ENCODE measurements around the gene CARS2. TPM values are rescaled to one million over a fixed set of nuclear protein-coding genes. Genes with fewer than 3 reads are reported as not detected.

CARS2 gene
- total RNA-seq, 2 experiments from 2014 or later, result 58.9 to 69.5 TPM

DNA sequence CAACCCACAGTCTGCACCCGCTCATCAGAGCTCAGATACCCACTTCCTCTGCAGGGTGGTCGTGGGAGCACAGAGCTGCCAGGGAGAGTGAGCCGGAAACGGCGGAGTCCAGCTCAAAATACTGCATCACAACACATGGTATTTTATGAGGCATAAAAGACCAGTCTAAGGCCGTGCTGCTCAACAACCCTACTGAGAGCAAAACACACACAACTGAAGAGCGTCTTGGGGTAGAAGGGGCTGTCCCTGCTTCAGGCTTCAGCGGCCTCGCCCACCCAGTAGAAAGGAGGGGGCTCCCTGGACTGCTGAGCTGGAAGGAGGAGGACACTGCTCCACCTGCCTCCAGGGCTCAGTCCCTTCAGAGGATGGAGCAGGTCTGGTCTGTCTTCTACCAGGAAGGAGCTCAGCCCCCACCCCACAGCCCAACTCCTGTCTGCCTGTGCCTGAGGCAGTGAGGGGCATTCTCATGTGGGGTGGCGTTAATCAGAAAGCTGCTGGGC, 53.6 kb downstream of the CARS2 start:
- Mint-ChIP-seq H3K27me3 (no peaks in the 10 kb centered on the region), H3K9me3 (no peaks in the 10 kb centered on the region), H3K27ac (no peak overlapping the region), H3K4me3 (no peak overlapping the region), H3K4me1 (peaks cover 6% of the 10 kb centered on the region), H3K36me3 (ENCODE audit: low read depth) (peaks cover 16% of the 10 kb centered on the region)
- no peak for DNase-seq
- ChIA-PET POLR2A (no interaction called here), CTCF (interaction anchor here (1.3 kb wide), 1 partner anchor 8 kb away, joined by 4 read pairs; no protein-coding TSS in a partner anchor)

DNA sequence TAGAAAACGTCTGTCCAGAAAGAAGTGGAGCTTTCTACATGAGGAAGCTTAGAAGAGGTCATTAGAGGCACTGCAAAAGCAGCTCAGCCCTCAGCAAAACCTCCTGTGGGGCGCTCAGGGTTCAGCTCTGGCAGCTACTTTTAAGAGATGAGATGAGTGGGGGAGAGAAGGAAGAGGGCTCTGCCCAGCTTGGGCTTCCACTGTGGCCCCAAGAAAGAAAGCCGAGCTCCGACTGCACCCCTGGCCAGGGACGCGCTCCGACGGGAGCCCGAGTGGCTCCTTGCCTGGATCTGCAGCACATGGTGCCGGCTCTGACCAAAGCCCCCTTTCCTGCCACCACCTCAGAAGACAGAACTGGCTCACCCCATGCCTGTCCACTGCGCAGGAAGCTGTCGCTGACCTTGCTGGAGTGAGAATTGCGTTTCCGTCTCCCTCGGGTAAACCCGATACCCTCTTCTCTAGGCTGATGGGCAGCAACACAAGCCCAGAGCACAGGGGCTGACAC, 54.1 kb downstream of the CARS2 start:
- no peak overlapping the region for H3K4me3 Mint-ChIP-seq
- H3K27me3 Mint-ChIP-seq, result no peaks in the 10 kb centered on the region
- peaks cover 14% of the 10 kb centered on the region for H3K36me3 Mint-ChIP-seq (ENCODE audit: low read depth)
- peaks cover 4% of the 10 kb centered on the region for H3K4me1 Mint-ChIP-seq
- H3K9me3 Mint-ChIP-seq, result no peaks in the 10 kb centered on the region
- ChIA-PET POLR2A (no interaction called here), CTCF (interaction anchor here (1.3 kb wide), 1 partner anchor 9 kb away, joined by 4 read pairs; no protein-coding TSS in a partner anchor)
- H3K27ac Mint-ChIP-seq, result no peak overlapping the region
- DNase-seq, result no peak

DNA sequence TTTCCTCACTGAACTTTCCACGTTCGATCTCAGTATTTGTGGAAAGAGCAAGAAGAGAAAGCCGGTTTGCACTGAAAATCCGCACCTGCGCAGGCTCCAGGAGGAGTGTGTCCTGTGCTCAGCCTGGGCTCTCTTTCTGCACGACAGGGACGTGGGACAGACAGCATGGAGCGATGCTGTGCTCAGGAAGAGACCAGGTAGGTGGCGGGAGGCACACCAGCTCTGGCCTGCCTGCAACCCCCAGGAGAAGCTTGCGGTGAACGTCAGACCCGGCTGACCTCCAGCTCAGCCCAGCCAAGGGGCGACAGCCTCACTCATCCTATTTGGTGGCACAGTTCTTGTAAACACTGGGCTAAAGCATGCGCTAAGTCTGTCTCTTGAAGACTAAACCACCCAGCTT, 54.6 kb downstream of the CARS2 start:
- ChIA-PET CTCF (interaction anchor here (1.3 kb wide), 1 partner anchor 10 kb away, joined by 4 read pairs; no protein-coding TSS in a partner anchor), POLR2A (no interaction called here)
- peaks cover 12% of the 10 kb centered on the region for H3K36me3 Mint-ChIP-seq (ENCODE audit: low read depth)
- H3K27me3 Mint-ChIP-seq, result no peaks in the 10 kb centered on the region
- no peak overlapping the region for H3K27ac Mint-ChIP-seq
- H3K4me1 Mint-ChIP-seq, result peaks cover 3% of the 10 kb centered on the region
- DNase-seq, result no peak
- H3K4me3 Mint-ChIP-seq, result no peak overlapping the region
- no peaks in the 10 kb centered on the region for H3K9me3 Mint-ChIP-seq

DNA sequence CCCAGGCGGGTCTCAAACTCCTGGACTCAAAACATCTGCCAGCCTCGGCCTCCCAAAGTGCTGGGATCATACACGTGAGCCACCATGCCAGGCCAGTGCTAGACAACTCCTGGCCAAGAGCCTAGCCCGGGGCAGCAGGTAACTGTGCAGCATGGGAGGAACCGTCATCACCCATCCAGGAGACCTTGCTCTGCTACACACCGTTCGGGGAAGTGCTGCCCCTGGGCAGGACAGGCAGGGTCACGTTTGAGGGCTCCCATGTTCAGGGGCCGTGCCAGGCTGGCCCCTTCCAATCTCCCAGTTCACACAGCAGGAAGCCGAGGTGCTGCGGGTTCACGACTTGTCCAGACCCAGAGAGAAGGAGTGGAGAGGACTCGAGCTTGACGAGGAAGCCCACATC, 55.5 kb downstream of the CARS2 start:
- CTCF ChIA-PET, result interaction anchor here (0.6 kb wide), 1 partner anchor 762 kb away, joined by 4 read pairs; no protein-coding TSS in a partner anchor
- peaks cover 7% of the 10 kb centered on the region for H3K36me3 Mint-ChIP-seq (ENCODE audit: low read depth)
- POLR2A ChIA-PET, result no interaction called here

DNA sequence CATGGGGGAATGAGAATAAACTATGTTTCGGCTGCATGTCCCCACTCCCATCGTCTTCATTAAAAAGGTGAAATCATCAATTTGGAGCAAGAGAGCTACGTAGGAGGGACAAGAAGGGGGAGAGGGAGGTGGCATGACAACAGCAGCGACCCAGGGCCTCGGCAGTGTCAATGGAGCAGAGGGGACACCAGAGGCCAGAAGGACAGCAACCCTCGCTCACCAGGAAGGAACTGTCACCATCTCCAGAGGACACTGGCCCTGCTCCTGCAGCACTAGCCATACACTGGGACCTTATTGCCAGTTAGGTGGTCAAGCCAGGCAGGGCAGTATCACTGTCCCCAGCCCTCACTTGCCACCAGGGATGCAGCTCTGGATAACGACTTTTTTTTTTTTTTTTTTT, 56.4 kb downstream of the CARS2 start:
- no peak for DNase-seq
- ChIA-PET POLR2A (no interaction called here), CTCF (interaction anchor here (0.6 kb wide), 1 partner anchor 763 kb away, joined by 4 read pairs; no protein-coding TSS in a partner anchor)
- Mint-ChIP-seq H3K4me3 (no peak overlapping the region), H3K27me3 (no peaks in the 10 kb centered on the region), H3K9me3 (no peaks in the 10 kb centered on the region), H3K4me1 (peaks cover 2% of the 10 kb centered on the region), H3K36me3 (ENCODE audit: low read depth) (peaks cover 5% of the 10 kb centered on the region), H3K27ac (no peak overlapping the region)

More for the DNA sequence above, 55.5 kb downstream of the CARS2 start:
- H3K4me1 Mint-ChIP-seq, result no peaks in the 10 kb centered on the region
- H3K27ac Mint-ChIP-seq, result no peak overlapping the region
- no peak overlapping the region for H3K4me3 Mint-ChIP-seq
- H3K9me3 Mint-ChIP-seq, result no peaks in the 10 kb centered on the region
- no peaks in the 10 kb centered on the region for H3K27me3 Mint-ChIP-seq
- no peak for DNase-seq

DNA sequence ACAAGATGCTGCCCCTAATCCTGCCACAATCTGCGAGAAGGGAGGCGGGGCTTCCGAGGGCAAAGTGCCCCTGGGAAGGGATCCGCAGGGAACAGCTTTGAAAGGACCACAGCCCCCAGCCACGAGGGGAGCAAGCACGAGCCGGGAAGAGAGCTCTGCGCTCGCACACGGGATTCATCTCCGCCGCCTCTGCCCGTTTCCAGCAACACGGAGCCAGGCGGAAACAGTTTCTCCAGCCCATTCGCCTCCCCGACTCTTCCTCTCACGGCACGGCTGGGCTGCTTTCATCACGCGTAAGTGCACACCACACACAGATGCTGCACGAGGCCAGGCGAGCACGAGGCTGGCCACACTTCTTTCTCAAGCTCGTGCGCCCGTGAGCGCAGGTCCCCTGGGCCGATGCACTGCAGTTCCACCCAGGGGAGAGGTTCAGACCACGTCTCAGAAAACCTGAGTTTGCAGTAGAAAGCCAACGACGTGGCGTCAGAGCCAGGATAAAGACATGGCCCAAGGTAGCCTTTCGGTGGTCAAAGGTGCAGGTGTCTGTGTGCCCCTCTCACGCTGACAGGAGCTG, 57.0 kb downstream of the CARS2 start:
- CTCF ChIA-PET, result interaction anchor here (1.5 kb wide), 1 partner anchor 14 kb away, joined by 3 read pairs; no protein-coding TSS in a partner anchor
- H3K36me3 Mint-ChIP-seq (ENCODE audit: low read depth), result peaks cover 3% of the 10 kb centered on the region
- no peak overlapping the region for H3K27ac Mint-ChIP-seq
- no peak for DNase-seq
- H3K9me3 Mint-ChIP-seq, result no peaks in the 10 kb centered on the region
- H3K27me3 Mint-ChIP-seq, result no peaks in the 10 kb centered on the region
- no peak overlapping the region for H3K4me3 Mint-ChIP-seq
- H3K4me1 Mint-ChIP-seq, result peaks cover 6% of the 10 kb centered on the region
- POLR2A ChIA-PET, result interaction anchor here (0.5 kb wide), 1 partner anchor 66 kb away, joined by 3 read pairs; no protein-coding TSS in a partner anchor

DNA sequence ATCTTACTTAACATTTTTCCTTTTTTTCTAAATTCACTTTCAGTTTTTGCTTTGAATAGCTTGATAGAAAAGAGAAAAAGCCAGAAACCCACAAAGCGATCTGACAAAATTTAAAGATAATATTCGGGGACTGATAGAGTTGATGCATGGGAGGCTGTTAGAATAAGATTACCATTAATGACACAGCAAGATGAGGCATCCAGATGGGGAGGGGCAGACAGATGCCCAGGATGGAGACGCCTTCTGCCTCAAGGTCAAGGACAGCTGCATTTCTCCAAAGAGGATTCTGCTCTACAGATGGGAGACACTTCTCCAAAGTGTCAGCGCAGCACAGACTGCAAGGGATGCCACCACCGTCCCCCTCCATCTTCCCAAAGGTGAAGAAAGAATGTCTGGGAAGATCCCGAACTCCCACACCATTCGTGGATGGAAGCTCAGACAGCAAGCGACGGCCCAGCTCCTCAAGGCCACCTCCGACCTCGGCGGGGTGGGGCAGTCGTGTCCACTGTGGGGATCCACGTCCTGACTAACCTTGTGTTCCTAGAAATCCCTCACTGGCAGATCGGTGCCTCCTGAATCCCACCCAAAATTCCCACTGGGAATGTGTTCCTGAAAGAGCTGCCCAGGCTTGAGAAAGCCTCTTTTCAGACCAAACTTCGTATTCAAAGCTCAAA, 57.6 kb downstream of the CARS2 start:
- peaks cover 6% of the 10 kb centered on the region for H3K36me3 Mint-ChIP-seq (ENCODE audit: low read depth)
- CTCF ChIA-PET, result interaction anchor here (1.5 kb wide), 1 partner anchor 15 kb away, joined by 3 read pairs; no protein-coding TSS in a partner anchor
- H3K4me3 Mint-ChIP-seq, result no peak overlapping the region
- H3K27me3 Mint-ChIP-seq, result no peaks in the 10 kb centered on the region
- POLR2A ChIA-PET, result interaction anchor here (0.5 kb wide), 1 partner anchor 67 kb away, joined by 3 read pairs; no protein-coding TSS in a partner anchor
- H3K9me3 Mint-ChIP-seq, result no peaks in the 10 kb centered on the region
- H3K4me1 Mint-ChIP-seq, result peaks cover 6% of the 10 kb centered on the region
- H3K27ac Mint-ChIP-seq, result no peak overlapping the region
- DNase-seq, result no peak

DNA sequence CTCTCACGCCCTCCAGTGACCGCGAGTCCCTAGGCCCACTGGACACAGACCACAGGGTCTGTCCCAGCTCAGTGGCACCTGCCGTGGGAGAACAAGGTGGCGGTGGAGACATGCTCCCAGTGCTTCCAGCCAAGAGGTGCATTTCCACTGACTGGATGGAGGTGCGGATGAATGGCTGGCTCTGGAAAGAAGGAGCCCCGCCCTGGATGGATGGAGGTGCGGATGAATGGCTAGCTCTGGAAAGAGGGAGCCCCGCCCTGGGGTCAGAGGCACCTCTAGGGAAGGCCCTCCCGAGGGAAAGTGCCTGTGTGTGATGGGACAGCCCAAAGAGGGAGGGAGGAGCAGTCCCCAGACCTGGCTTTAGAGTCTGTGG, 58.6 kb downstream of the CARS2 start:
- no peak overlapping the region for H3K4me3 Mint-ChIP-seq
- POLR2A ChIA-PET, result no interaction called here

DNA sequence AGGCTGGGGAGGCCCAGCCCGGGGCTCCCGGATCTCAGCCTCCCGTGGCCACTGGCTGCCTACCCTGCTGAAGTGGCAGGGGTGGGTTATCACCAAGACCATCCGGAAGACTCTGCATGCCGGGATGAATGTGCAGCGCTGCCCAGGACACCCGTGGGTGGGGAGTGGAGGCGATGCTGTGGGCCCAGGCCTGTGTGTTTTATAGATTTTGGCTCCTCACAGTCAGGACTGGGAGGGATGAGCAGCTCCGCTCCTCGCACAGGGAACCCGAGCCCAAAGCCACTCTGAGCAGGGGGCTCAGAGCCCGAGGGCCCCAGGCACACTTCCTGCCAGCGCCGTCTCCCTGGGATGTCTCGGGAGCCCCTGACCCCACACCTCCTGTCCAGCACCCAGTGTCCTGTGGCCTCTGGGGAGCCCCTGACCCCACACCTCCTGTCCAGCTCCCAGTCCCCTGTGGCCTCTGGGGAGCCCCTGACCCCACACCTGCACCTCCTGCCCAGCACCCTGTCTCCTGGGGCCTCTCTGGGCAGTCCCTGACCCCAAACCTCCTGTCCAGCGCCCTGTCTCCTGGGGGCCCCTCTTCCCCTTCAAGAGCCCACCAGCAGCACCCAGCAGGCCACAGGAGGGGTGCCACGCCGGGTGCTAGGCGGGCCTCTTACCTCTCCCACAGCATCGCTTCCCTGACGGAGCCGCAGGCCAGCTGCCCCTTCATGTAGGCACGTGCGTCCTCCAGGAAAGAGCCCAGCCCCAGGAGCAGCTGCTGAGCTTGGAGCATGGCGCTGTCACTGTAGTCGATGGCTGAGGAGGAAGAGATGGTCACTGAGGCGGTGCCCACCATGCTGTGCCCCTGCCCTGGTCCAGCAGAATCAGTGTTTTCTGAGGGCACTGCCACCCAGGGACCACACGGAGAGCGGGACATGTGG, 59.2 kb downstream of the CARS2 start:
- Mint-ChIP-seq H3K36me3 (ENCODE audit: low read depth) (peaks cover 7% of the 10 kb centered on the region), H3K27ac (no peak overlapping the region), H3K4me1 (peaks cover 6% of the 10 kb centered on the region), H3K27me3 (no peaks in the 10 kb centered on the region), H3K4me3 (no peak overlapping the region), H3K9me3 (no peaks in the 10 kb centered on the region)
- CTCF ChIA-PET, result interaction anchor here (1.6 kb wide), 1 partner anchor 10 kb away, joined by 4 read pairs; no protein-coding TSS in a partner anchor
- no peak for DNase-seq
- POLR2A ChIA-PET, result no interaction called here

More for the DNA sequence above, 58.6 kb downstream of the CARS2 start:
- Mint-ChIP-seq H3K9me3 (no peaks in the 10 kb centered on the region), H3K27me3 (no peaks in the 10 kb centered on the region), H3K4me1 (peaks cover 6% of the 10 kb centered on the region), H3K36me3 (ENCODE audit: low read depth) (peaks cover 7% of the 10 kb centered on the region), H3K27ac (no peak overlapping the region)
- DNase-seq, result no peak
- CTCF ChIA-PET, result no interaction called here

DNA sequence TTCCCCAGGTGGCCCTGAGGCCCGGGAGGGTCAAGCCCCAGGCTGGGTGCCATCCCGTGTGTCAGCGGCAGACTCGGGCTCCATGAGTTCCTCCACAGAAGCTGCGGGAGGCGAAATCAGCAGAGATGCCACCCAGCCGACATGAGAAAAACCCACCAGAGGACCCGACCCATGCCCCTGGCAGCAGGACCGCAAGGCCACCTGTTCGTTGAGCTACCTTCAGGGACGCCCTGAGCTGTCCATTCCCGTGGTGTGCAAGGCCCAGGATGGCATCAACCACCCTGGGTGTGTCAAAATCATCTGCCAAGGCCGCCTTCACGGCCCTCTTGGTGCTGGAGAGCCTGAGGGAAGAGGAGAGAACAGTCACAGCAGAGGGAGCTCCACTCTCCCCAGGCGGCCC, 60.2 kb downstream of the CARS2 start:
- H3K9me3 Mint-ChIP-seq, result no peaks in the 10 kb centered on the region
- DNase-seq, result no peak
- CTCF ChIA-PET, result interaction anchor here (0.6 to 1.6 kb wide), 3 partner anchors 9 to 166 kb away, joined by 3 to 4 read pairs (median 3); no protein-coding TSS in a partner anchor
- H3K4me3 Mint-ChIP-seq, result no peak overlapping the region
- POLR2A ChIA-PET, result no interaction called here
- peaks cover 6% of the 10 kb centered on the region for H3K4me1 Mint-ChIP-seq
- peaks cover 7% of the 10 kb centered on the region for H3K36me3 Mint-ChIP-seq (ENCODE audit: low read depth)
- no peak overlapping the region for H3K27ac Mint-ChIP-seq
- no peaks in the 10 kb centered on the region for H3K27me3 Mint-ChIP-seq

DNA sequence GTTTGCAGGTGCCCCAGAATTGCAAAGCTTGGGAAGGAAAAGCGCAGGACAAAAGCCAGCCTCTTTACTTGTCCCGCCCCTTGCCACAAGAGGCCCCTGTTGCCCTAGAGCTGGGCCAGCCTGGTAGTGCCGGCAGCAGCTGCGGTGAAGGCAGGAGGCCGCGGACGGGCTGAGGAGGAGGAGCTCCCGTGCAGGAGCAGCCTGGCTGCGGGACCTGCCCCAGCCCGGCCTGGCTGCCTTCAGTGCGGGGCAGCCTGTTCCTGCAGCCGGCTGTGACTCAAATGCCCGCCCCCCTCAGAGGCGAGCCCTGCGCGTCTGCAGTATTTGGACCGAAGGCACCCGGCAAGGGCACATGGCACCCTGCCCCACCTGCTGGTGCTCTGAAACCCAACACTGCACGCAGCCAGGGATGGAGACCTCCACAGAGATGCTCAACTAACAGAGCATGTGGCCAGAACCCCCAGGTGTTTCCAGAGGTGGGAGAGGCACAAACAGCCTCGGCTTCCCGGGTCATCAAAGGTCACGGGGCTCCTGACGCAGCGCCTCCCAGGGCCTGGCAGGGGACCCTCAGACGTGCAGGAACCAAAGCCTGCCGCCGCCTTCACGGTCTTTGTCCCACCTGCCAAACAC, 60.9 kb downstream of the CARS2 start:
- ChIA-PET POLR2A (interaction anchor here (0.5 kb wide), 1 partner anchor 15 kb away, joined by 3 read pairs; no protein-coding TSS in a partner anchor), CTCF (interaction anchor here (0.5 to 1.6 kb wide), 5 partner anchors 8 to 155 kb away, joined by 3 to 4 read pairs (median 3); no protein-coding TSS in a partner anchor)
- Mint-ChIP-seq H3K27ac (no peak overlapping the region), H3K36me3 (ENCODE audit: low read depth) (peaks cover 13% of the 10 kb centered on the region), H3K27me3 (no peaks in the 10 kb centered on the region), H3K9me3 (no peaks in the 10 kb centered on the region), H3K4me1 (peaks cover 6% of the 10 kb centered on the region), H3K4me3 (no peak overlapping the region)
- DNase-seq, result peak; percentile 47

All from activated CD4-positive, alpha-beta T cell treated with anti-CD3 and anti-CD28 coated beads, Interleukin-2, amount 10 ng/mL, durations not matched to agents 7 days and 5 days (primary cell).